ENCODE results near the gene ADPRHL1.

Gene ADPRHL1

DNA sequence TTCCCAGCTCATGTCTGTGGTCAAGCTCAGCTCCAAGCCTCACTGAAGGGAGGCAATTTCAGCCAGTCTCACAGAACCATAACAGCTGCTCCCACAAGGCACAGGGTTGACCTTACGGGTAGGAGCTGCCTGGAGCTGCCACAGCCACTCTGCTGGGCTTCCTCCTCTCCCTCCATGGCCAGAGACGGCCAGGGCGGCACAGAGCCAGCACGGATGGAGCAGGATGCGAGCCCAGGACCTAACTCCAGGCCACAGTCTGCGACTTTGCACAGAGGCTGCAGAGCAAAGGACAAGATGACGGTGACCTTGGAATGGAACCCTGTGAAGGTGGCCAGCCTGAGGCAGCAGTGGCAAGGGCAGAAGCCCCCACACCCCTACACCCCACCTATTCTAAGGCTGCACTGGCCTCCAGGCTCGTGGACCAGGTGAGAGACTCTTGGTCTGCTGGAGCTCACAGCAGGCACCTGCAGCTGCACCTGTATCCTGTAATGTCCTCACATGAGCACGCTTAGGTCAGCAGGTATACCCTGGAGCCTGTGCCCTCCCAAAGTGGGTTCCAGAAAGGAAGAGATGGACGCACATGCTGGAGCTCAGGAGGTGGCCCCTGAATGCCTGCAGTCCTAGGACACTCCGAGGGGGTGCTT, 29.6 kb downstream of the ADPRHL1 start:
- Histone ChIP-seq H3K79me2 (ENCODE audit: insufficient read depth, low read length) (no peaks in the 10 kb centered on the region), H3K9ac (ENCODE audit: low read depth, low read length, poor library complexity, severe bottlenecking) (no peak overlapping the region), H4K20me1 (ENCODE audit: insufficient read depth, low read length, poor library complexity, severe bottlenecking) (no peaks in the 10 kb centered on the region), H3K9me2 (replicated peaks; ENCODE audit: low read depth, low read length) (no peaks in the 10 kb centered on the region), H3F3A (ENCODE audit: low read depth) (no peaks in the 10 kb centered on the region), H3K36me3 (ENCODE audit: insufficient read depth, low read length) (no peaks in the 10 kb centered on the region), H3K4me1 (ENCODE audit: insufficient read depth, low read length, poor library complexity, severe bottlenecking) (no peaks in the 10 kb centered on the region), H2AFZ (ENCODE audit: low read length) (no peak overlapping the region), H3K27me3 (ENCODE audit: insufficient read depth, low read length, poor library complexity, severe bottlenecking) (no peaks in the 10 kb centered on the region), H3K9me3 (ENCODE audit: insufficient read depth, low read depth, low read length) (no peaks in the 10 kb centered on the region; the same call in 1 of the 2 replicates), H3K4me2 (ENCODE audit: low read depth, low read length, poor library complexity, severe bottlenecking) (no peak overlapping the region), H3K4me3 (ENCODE audit: low read length, poor library complexity, severe bottlenecking) (no peak overlapping the region)
- TF ChIP-seq EZH2phosphoT487 (IDR thresholded peaks at IDR 0.05; ENCODE audit: borderline replicate concordance): no peak
- TF ChIP-seq, protein P1, sequence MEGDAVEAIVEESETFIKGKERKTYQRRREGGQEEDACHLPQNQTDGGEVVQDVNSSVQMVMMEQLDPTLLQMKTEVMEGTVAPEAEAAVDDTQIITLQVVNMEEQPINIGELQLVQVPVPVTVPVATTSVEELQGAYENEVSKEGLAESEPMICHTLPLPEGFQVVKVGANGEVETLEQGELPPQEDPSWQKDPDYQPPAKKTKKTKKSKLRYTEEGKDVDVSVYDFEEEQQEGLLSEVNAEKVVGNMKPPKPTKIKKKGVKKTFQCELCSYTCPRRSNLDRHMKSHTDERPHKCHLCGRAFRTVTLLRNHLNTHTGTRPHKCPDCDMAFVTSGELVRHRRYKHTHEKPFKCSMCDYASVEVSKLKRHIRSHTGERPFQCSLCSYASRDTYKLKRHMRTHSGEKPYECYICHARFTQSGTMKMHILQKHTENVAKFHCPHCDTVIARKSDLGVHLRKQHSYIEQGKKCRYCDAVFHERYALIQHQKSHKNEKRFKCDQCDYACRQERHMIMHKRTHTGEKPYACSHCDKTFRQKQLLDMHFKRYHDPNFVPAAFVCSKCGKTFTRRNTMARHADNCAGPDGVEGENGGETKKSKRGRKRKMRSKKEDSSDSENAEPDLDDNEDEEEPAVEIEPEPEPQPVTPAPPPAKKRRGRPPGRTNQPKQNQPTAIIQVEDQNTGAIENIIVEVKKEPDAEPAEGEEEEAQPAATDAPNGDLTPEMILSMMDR (conservative IDR thresholded peaks at IDR 0.05; ENCODE audit: low read length): no peak

DNA sequence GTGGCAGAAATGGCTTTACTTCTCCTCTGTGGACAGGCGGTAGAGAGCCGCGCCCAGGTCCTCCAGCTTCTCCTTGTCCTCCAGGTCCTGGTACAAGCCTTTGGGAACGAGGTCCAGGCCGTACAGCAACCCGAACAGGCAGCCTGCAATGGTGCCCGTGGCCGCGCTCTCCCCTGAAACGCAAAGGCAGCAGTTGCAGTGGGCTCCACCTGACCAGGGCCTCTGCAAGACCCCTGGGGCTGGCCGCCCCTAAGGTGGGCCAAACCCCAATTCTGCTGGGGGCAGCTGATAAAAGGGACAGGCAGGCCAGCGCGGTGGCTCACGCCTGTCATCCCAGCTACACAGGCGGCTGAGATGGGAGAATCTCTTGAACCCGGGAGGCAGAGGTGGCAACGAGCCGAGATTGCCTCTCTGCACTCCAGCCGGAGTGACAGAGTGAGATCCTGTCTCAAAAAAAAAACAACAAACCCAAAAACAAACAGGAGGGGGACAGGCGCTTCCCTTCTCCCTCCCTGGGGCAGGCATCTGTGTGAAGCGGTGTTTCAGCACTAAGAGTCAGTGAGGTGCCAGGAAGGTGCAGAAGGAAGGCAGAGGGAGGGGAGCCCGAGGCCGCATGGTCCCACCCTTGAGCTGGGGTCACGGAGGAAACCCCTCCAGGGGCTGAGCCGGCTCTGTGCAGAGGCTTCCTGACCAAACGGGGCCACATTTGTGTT, 30.3 kb downstream of the ADPRHL1 start:
- TF ChIP-seq, protein P1 (conservative IDR thresholded peaks at IDR 0.05; ENCODE audit: low read length): no peak
- no peak for TF ChIP-seq EZH2phosphoT487 (IDR thresholded peaks at IDR 0.05; ENCODE audit: borderline replicate concordance)
- H3K36me3 ChIP-seq (ENCODE audit: insufficient read depth, low read length): no peaks in the 10 kb centered on the region
- no peak overlapping the region for H3K4me3 ChIP-seq (ENCODE audit: low read length, poor library complexity, severe bottlenecking)
- no peaks in the 10 kb centered on the region; the same call in 1 of the 2 replicates for H3K9me3 ChIP-seq (ENCODE audit: insufficient read depth, low read depth, low read length)
- no peaks in the 10 kb centered on the region for H3F3A ChIP-seq (ENCODE audit: low read depth)
- H3K9ac ChIP-seq (ENCODE audit: low read depth, low read length, poor library complexity, severe bottlenecking): no peak overlapping the region
- no peaks in the 10 kb centered on the region for H3K27me3 ChIP-seq (ENCODE audit: insufficient read depth, low read length, poor library complexity, severe bottlenecking)
- no peak overlapping the region for H3K4me2 ChIP-seq (ENCODE audit: low read depth, low read length, poor library complexity, severe bottlenecking)
- no peaks in the 10 kb centered on the region for H3K79me2 ChIP-seq (ENCODE audit: insufficient read depth, low read length)
- H4K20me1 ChIP-seq (ENCODE audit: insufficient read depth, low read length, poor library complexity, severe bottlenecking): no peaks in the 10 kb centered on the region
- H3K4me1 ChIP-seq (ENCODE audit: insufficient read depth, low read length, poor library complexity, severe bottlenecking): no peaks in the 10 kb centered on the region
- H2AFZ ChIP-seq (ENCODE audit: low read length): no peak overlapping the region
- H3K9me2 ChIP-seq (replicated peaks; ENCODE audit: low read depth, low read length): no peaks in the 10 kb centered on the region

DNA sequence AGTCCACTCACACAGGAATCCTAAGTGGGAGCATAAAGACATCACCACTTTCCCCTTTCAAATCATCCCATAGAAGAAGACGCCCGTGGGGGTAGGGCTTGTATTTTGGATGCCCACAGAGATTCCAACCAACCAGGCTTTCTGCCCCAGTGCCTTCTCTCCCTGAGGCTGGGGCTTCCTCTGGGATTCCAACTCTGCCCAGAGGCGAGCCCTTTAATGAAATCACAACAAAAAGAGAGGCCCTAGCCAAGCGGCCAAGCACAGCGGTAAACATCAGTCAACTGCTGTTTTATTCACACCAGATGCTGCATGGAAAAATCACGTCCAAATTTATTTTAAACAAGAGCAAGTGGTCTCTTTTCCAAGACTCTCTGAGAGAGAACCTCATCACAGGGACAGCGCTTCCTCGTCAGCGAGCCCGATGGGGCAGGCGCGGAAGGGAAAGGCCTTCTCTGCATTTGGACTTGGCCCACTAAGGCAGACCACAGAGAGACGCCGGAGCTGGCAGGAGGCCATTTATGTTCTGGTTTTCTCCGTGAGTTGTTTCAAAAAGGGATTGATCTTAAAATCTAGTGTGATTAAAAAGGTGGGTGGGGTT, 31.5 kb downstream of the ADPRHL1 start:
- no peak overlapping the region for H3K9ac ChIP-seq (ENCODE audit: low read depth, low read length, poor library complexity, severe bottlenecking)
- H3K27me3 ChIP-seq (ENCODE audit: insufficient read depth, low read length, poor library complexity, severe bottlenecking): no peaks in the 10 kb centered on the region
- H3K36me3 ChIP-seq (ENCODE audit: insufficient read depth, low read length): no peaks in the 10 kb centered on the region
- no peaks in the 10 kb centered on the region for H3F3A ChIP-seq (ENCODE audit: low read depth)
- no peak overlapping the region for H2AFZ ChIP-seq (ENCODE audit: low read length)
- no peaks in the 10 kb centered on the region for H4K20me1 ChIP-seq (ENCODE audit: insufficient read depth, low read length, poor library complexity, severe bottlenecking)
- H3K9me2 ChIP-seq (replicated peaks; ENCODE audit: low read depth, low read length): no peaks in the 10 kb centered on the region
- no peaks in the 10 kb centered on the region for H3K79me2 ChIP-seq (ENCODE audit: insufficient read depth, low read length)
- no peak overlapping the region for H3K4me3 ChIP-seq (ENCODE audit: low read length, poor library complexity, severe bottlenecking)
- no peak overlapping the region for H3K4me2 ChIP-seq (ENCODE audit: low read depth, low read length, poor library complexity, severe bottlenecking)
- TF ChIP-seq EZH2phosphoT487 (IDR thresholded peaks at IDR 0.05; ENCODE audit: borderline replicate concordance): no peak
- TF ChIP-seq, protein P1 (conservative IDR thresholded peaks at IDR 0.05; ENCODE audit: low read length): no peak
- no peaks in the 10 kb centered on the region; the same call in 1 of the 2 replicates for H3K9me3 ChIP-seq (ENCODE audit: insufficient read depth, low read depth, low read length)
- H3K4me1 ChIP-seq (ENCODE audit: insufficient read depth, low read length, poor library complexity, severe bottlenecking): no peaks in the 10 kb centered on the region

All from Loucy (cell line).